ENCODE data around the gene CNNM1.

DNA sequence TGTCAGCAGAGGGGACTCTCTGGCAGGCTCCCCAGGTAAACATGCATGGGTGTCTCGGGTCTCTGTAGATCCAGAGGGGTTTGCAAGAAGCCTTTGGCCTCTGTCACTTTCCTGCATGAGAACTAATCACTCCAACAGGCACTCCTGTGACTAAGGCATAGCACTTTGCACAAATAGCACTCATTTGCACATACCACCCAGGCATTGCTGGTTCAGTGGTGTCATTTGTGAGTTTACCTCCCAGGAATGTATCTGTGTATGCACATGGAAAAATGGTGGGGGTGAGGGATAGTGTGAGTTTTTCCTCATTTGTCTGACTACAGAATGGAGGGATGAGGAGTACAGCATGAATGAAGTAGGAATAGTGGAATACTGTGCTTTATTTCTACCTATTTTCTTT, 39.5 kb downstream of the CNNM1 start:
- TF ChIP-seq, protein P1, sequence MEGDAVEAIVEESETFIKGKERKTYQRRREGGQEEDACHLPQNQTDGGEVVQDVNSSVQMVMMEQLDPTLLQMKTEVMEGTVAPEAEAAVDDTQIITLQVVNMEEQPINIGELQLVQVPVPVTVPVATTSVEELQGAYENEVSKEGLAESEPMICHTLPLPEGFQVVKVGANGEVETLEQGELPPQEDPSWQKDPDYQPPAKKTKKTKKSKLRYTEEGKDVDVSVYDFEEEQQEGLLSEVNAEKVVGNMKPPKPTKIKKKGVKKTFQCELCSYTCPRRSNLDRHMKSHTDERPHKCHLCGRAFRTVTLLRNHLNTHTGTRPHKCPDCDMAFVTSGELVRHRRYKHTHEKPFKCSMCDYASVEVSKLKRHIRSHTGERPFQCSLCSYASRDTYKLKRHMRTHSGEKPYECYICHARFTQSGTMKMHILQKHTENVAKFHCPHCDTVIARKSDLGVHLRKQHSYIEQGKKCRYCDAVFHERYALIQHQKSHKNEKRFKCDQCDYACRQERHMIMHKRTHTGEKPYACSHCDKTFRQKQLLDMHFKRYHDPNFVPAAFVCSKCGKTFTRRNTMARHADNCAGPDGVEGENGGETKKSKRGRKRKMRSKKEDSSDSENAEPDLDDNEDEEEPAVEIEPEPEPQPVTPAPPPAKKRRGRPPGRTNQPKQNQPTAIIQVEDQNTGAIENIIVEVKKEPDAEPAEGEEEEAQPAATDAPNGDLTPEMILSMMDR (IDR thresholded peaks at IDR 0.05): no peak
- TF ChIP-seq POLR2A (IDR thresholded peaks at IDR 0.05): no peak

Measured in lower leg skin (tissue), 3 donors.